H1 (cell line): ENCODE data around the gene FGF5. TPM values are rescaled to one million over a fixed set of nuclear protein-coding genes. Genes with fewer than 3 reads are reported as not detected.
A peak's percentile ranks its signal among the peaks of the same experiment; 100 is the strongest.

Experiments used
- CTCF ChIA-PET: fragments of 300-600 bp; sonication (Branson Sonifier 250); formaldehyde crosslinking; loops from one replicate; lab custom pipeline; 2021; ENCODE audit not compliant: partially characterized antibody; lab: Charles Lee
- POLR2A ChIA-PET: fragments of 300-600 bp; sonication (Branson Sonifier 250); formaldehyde crosslinking; loops from one replicate; lab custom pipeline; 2021; ENCODE audit warnings: inconsistent platforms; ENCODE audit not compliant: partially characterized antibody; lab: Charles Lee
- DNase-seq, 2 experiments: peaks; one replicate each; pipeline versions ENCODE4 v3.0.0 to v3.0.0-alpha.2; 2010 to 2022; ENCODE audit warnings: low spot score in 2 of 2, low read depth in 1 of 2, mixed read lengths in 1 of 2
- FAIRE-seq: peaks from 2 replicates; lab custom pipeline; 2011; peaks lifted over from hg19 to GRCh38; lab: Jason Lieb, UNC
- H2AFZ ChIP-seq: 2 replicates; pipeline ENCODE4 v1.8.1; 2012; ENCODE audit warnings: low read length, inconsistent platforms
- H2AK5ac ChIP-seq: 2 replicates; pipeline ENCODE4 v1.6.1; 2013; ENCODE audit warnings: low read depth, low read length
- H2BK120ac ChIP-seq: replicated peaks from 2 replicates; pipeline ENCODE3; 2013; ENCODE audit warnings: low read depth, low read length, inconsistent platforms
- H2BK12ac ChIP-seq: 2 replicates; pipeline ENCODE4 v1.6.1; 2013; ENCODE audit warnings: low read depth, low read length
- H2BK15ac ChIP-seq: 2 replicates; pipeline ENCODE4 v1.6.1; 2013; ENCODE audit warnings: low read length
- H2BK20ac ChIP-seq: 2 replicates; pipeline ENCODE4 v1.6.1; 2013; ENCODE audit warnings: low read length
- H2BK5ac ChIP-seq: 2 replicates; pipeline ENCODE4 v1.6.1; 2013; ENCODE audit warnings: low read depth, low read length
- H3K14ac ChIP-seq: 2 replicates; pipeline ENCODE4 v1.6.1; 2013; ENCODE audit warnings: inconsistent platforms; ENCODE audit not compliant: insufficient read length
- H3K18ac ChIP-seq: 2 replicates; pipeline ENCODE4 v1.6.1; 2013; ENCODE audit warnings: low read length; ENCODE audit errors: extremely low read depth
- H3K23ac ChIP-seq: 2 replicates; pipeline ENCODE4 v1.6.1; 2013; ENCODE audit warnings: inconsistent platforms; ENCODE audit not compliant: insufficient read length
- H3K23me2 ChIP-seq: 2 replicates; pipeline ENCODE4 v1.6.1; 2013; ENCODE audit warnings: low read depth, low read length
- H3K27ac ChIP-seq: 2 replicates; pipeline ENCODE4 v1.6.1; 2011; ENCODE audit warnings: low read depth, low read length, inconsistent platforms
- H3K27me3 ChIP-seq, 4 experiments: replicated peaks in 1 of 4; 1 replicate in 1 of 4; 2 replicates in 3 of 4; pipeline versions ENCODE4 v1.6.1 to v1.8.1; 2011 to 2013; ENCODE audit warnings: low read length in 3 of 4, mild to moderate bottlenecking in 3 of 4, inconsistent platforms in 2 of 4, mixed read lengths in 2 of 4, moderate library complexity in 1 of 4; ENCODE audit not compliant: control insufficient read depth in 3 of 4, insufficient read depth in 3 of 4; ENCODE audit errors: extremely low read depth in 1 of 4
- H3K36me3 ChIP-seq, 4 experiments: 2 replicates each; pipeline versions ENCODE4 v1.6.1 to v1.8.1; 2011 to 2013; ENCODE audit warnings: mild to moderate bottlenecking in 4 of 4, low read length in 3 of 4, moderate library complexity in 2 of 4, control low read depth in 1 of 4, inconsistent platforms in 1 of 4; ENCODE audit not compliant: insufficient read depth in 4 of 4, control insufficient read depth in 2 of 4
- H3K4ac ChIP-seq: replicated peaks from 2 replicates; pipeline ENCODE3; 2013; ENCODE audit warnings: low read length, low read depth, mixed read lengths, inconsistent platforms; ENCODE audit not compliant: insufficient read length
- H3K4me1 ChIP-seq, 4 experiments: replicated peaks in 1 of 4; 1 replicate in 1 of 4; 2 replicates in 3 of 4; pipeline versions ENCODE4 v1.6.1 to v1.8.1; 2011 to 2013; ENCODE audit warnings: low read length in 3 of 4, inconsistent platforms in 2 of 4, mixed read lengths in 1 of 4; ENCODE audit not compliant: insufficient read depth in 4 of 4, control insufficient read depth in 3 of 4
- H3K4me2 ChIP-seq, 2 experiments: 2 replicates each; pipeline versions ENCODE4 v1.6.1 to v1.8.1; 2011 to 2013; ENCODE audit warnings: low read depth in 2 of 2, low read length in 2 of 2, control low read depth in 1 of 2, inconsistent platforms in 1 of 2, mild to moderate bottlenecking in 1 of 2; ENCODE audit not compliant: insufficient read depth in 1 of 2
- H3K4me3 ChIP-seq, 4 experiments: fragments of 200-600, 300-600 bp in 1 of 4; sonication (generic), shearing (Covaris generic), sonication (Bioruptor Twin) in 1 of 4; 2 replicates each; pipeline versions ENCODE4 v1.5.1 to v1.8.1; 2011 to 2016; ENCODE audit warnings: low read length in 4 of 4, low read depth in 3 of 4, control low read depth in 2 of 4, inconsistent platforms in 2 of 4, mild to moderate bottlenecking in 2 of 4, mixed read lengths in 1 of 4, moderate library complexity in 1 of 4; ENCODE audit not compliant: insufficient read depth in 2 of 4; ENCODE audit errors: extremely low read depth in 1 of 4
- H3K56ac ChIP-seq: replicated peaks from 2 replicates; pipeline ENCODE3; 2013; ENCODE audit warnings: low read depth, mild to moderate bottlenecking, mixed read lengths, low read length, inconsistent platforms; ENCODE audit not compliant: insufficient read length
- H3K79me1 ChIP-seq: 2 replicates; pipeline ENCODE4 v1.6.1; 2013; ENCODE audit warnings: low read depth, low read length, control low read depth
- H3K79me2 ChIP-seq, 2 experiments: 2 replicates each; pipeline versions ENCODE4 v1.6.1 to v1.8.1; 2012 to 2013; ENCODE audit warnings: low read length in 2 of 2, mild to moderate bottlenecking in 2 of 2, inconsistent platforms in 1 of 2; ENCODE audit not compliant: insufficient read depth in 2 of 2, control insufficient read depth in 1 of 2
- H3K9ac ChIP-seq, 4 experiments: replicated peaks in 1 of 4; 1 replicate in 1 of 4; 2 replicates in 3 of 4; pipeline versions ENCODE4 v1.6.1 to v1.8.1; 2011 to 2013; ENCODE audit warnings: low read depth in 3 of 4, low read length in 3 of 4, control low read depth in 2 of 4, mild to moderate bottlenecking in 2 of 4, moderate library complexity in 2 of 4, inconsistent platforms in 1 of 4; ENCODE audit errors: extremely low read depth in 1 of 4
- H3K9me3 ChIP-seq, 2 experiments: 2 replicates each; pipeline versions ENCODE4 v1.6.1 to v1.8.1; 2012 to 2013; ENCODE audit warnings: mild to moderate bottlenecking in 2 of 2, moderate library complexity in 2 of 2, control low read depth in 1 of 2, inconsistent platforms in 1 of 2, low read depth in 1 of 2, low read length in 1 of 2, mixed read lengths in 1 of 2; ENCODE audit not compliant: insufficient read depth in 2 of 2
- H4K20me1 ChIP-seq, 2 experiments: replicated peaks in 1 of 2; 2 replicates each; pipeline versions ENCODE3 to v1.8.1; 2011 to 2013; ENCODE audit warnings: inconsistent platforms in 2 of 2, low read length in 2 of 2, mild to moderate bottlenecking in 1 of 2; ENCODE audit not compliant: insufficient read depth in 2 of 2, control insufficient read depth in 1 of 2
- H4K5ac ChIP-seq: 2 replicates; pipeline ENCODE4 v1.6.1; 2013; ENCODE audit warnings: low read length, low read depth, mixed read lengths, inconsistent platforms; ENCODE audit not compliant: insufficient read length
- H4K8ac ChIP-seq: 2 replicates; pipeline ENCODE4 v1.8.0; 2013; ENCODE audit warnings: mild to moderate bottlenecking, moderate library complexity, low read length, inconsistent platforms; ENCODE audit not compliant: insufficient read depth; ENCODE audit errors: extremely low read depth
- H4K91ac ChIP-seq: replicated peaks from 2 replicates; pipeline ENCODE3; 2013; ENCODE audit warnings: low read length, mixed read lengths, inconsistent platforms; ENCODE audit not compliant: insufficient read length
- BACH1 ChIP-seq: IDR thresholded peaks from 2 replicates; pipeline ENCODE4 v1.6.1; 2012; ENCODE audit warnings: low read length, improper control_type of control experiment
- CTBP2 ChIP-seq: IDR thresholded peaks from 2 replicates; pipeline ENCODE4 v1.7.0; 2011; ENCODE audit warnings: borderline replicate concordance, mild to moderate bottlenecking, moderate library complexity, mixed read lengths, low read length; ENCODE audit not compliant: insufficient read depth, insufficient read length
- CTCF ChIP-seq, 3 experiments: IDR thresholded peaks; 1 replicate in 2 of 3; 2 replicates in 1 of 3; pipeline versions ENCODE4 v1.5.1 to v1.6.1; 2011; ENCODE audit warnings: low read length in 3 of 3, mild to moderate bottlenecking in 3 of 3, inconsistent platforms in 2 of 3, low read depth in 1 of 3, moderate library complexity in 1 of 3; ENCODE audit not compliant: insufficient read depth in 1 of 3; ENCODE audit errors: control extremely low read depth in 1 of 3
- EGR1 ChIP-seq: IDR thresholded peaks from 2 replicates; pipeline ENCODE4 v1.6.1; 2011; ENCODE audit warnings: low read depth, low read length, borderline replicate concordance
- HDAC2 ChIP-seq, 2 experiments: fragments of 300-600 bp in 1 of 2; sonication (generic) in 1 of 2; IDR thresholded peaks; 2 replicates each; pipeline ENCODE4 v1.6.1; 2011 to 2012; ENCODE audit warnings: low read depth in 2 of 2, low read length in 2 of 2, mild to moderate bottlenecking in 2 of 2, moderate library complexity in 2 of 2, borderline replicate concordance in 1 of 2, inconsistent platforms in 1 of 2
- KDM5A ChIP-seq: fragments of 200-600 bp; IDR thresholded peaks from 2 replicates; pipeline ENCODE4 v1.7.1; 2012; ENCODE audit warnings: mild to moderate bottlenecking, low read length, inconsistent platforms, mixed read lengths
- MAFK ChIP-seq: IDR thresholded peaks from 2 replicates; pipeline ENCODE4 v1.6.1; 2012; ENCODE audit warnings: low read depth, mild to moderate bottlenecking, improper control_type of control experiment, low read length
- RAD21 ChIP-seq, 2 experiments: IDR thresholded peaks in 1 of 2; conservative IDR thresholded peaks in 1 of 2; 2 replicates each; pipeline ENCODE4 v1.6.1; 2011; ENCODE audit warnings: low read depth in 2 of 2, low read length in 2 of 2, improper control_type of control experiment in 1 of 2, inconsistent platforms in 1 of 2, mild to moderate bottlenecking in 1 of 2, moderate library complexity in 1 of 2
- RXRA ChIP-seq: IDR thresholded peaks from 2 replicates; pipeline ENCODE4 v1.6.1; 2011; ENCODE audit warnings: low read depth, mild to moderate bottlenecking, low read length, moderate library complexity; ENCODE audit not compliant: insufficient read depth
- SP4 ChIP-seq: IDR thresholded peaks from 2 replicates; pipeline ENCODE4 v1.6.1; 2012; ENCODE audit warnings: low read length, inconsistent platforms
- SRF ChIP-seq: IDR thresholded peaks from 2 replicates; pipeline ENCODE4 v1.6.1; 2011; ENCODE audit warnings: mild to moderate bottlenecking, low read depth, low read length, moderate library complexity
- TAF1 ChIP-seq: IDR thresholded peaks from 2 replicates; pipeline ENCODE4 v1.6.1; 2011; ENCODE audit warnings: mild to moderate bottlenecking, low read depth, low read length
- YY1 ChIP-seq: IDR thresholded peaks from 2 replicates; pipeline ENCODE4 v1.6.1; 2011; ENCODE audit warnings: low read depth, mild to moderate bottlenecking, low read length
- polyA plus RNA-seq, 7 experiments: library from polyadenylated mRNA; depleted of rRNA in 3 of 7; stranded (reverse) in 5 of 7; unstranded in 2 of 7; fragments of >200 nt in 5 of 7; fragments of 200-250 nt in 2 of 7; gene quantifications; 1 replicate in 5 of 7; 2 replicates in 1 of 7; 4 replicates in 1 of 7; pipeline versions ENCODE4 v1.2.1 to v1.2.3, GENCODE V29; 2011 to 2013; ENCODE audit warnings: missing spikeins in 2 of 7, mixed read lengths in 2 of 7
- total RNA-seq: library from RNA; stranded (reverse); fragmentation: NEBNext Ultra II Directional; extraction: Animal tissue kit (Norgen Biotek cat#: 25700); gene quantifications from 2 replicates; pipeline ENCODE4 v1.2.1, GENCODE V29; 2021

Gene FGF5
- total and polyA plus RNA-seq, 2 of the 8 experiments (the other 6 are each of a cell fraction or from before 2014, with no cell fraction given), result not detected

GRCh38 chr4:80322716-80323115 is 56.3 kb downstream of the FGF5 start:
- H3K79me1 ChIP-seq, result no peaks in the 10 kb centered on the region
- H3K14ac ChIP-seq, result no peak overlapping the region
- TF ChIP-seq EGR1, result no peak
- TF ChIP-seq TAF1, result no peak
- no peak for TF ChIP-seq SRF
- peak; percentile 42 to 45 for TF ChIP-seq RAD21 (IDR thresholded peaks at IDR 0.05 in 1 of 2, conservative IDR thresholded peaks at IDR 0.05 in 1 of 2; ENCODE audit: low read depth in 2 of 2, low read length in 2 of 2)
- TF ChIP-seq YY1, result no peak
- TF ChIP-seq BACH1, result no peak
- peak in 1 of 3 experiments; percentile 14; a peak in 1 of 4 replicates for TF ChIP-seq CTCF (IDR thresholded peaks at IDR 0.05; ENCODE audit: control extremely low read depth in 1 of 3, insufficient read depth in 1 of 3, low read depth in 1 of 3, low read length in 3 of 3)
- no peak for TF ChIP-seq HDAC2 (IDR thresholded peaks at IDR 0.05; ENCODE audit: borderline replicate concordance in 1 of 2, low read depth in 2 of 2, low read length in 2 of 2)
- TF ChIP-seq CTBP2, result no peak
- no peak for TF ChIP-seq KDM5A
- TF ChIP-seq SP4, result no peak
- no peak for TF ChIP-seq RXRA
- TF ChIP-seq MAFK, result no peak
- TF ChIP-seq, all 59 proteins: peak for 2
- H4K5ac ChIP-seq, result no peak overlapping the region
- no peak overlapping the region for H4K8ac ChIP-seq
- no peaks in the 10 kb centered on the region for H3K79me2 ChIP-seq
- no peaks in the 10 kb centered on the region for H3K36me3 ChIP-seq
- no peaks in the 10 kb centered on the region for H3K9me3 ChIP-seq
- no peak overlapping the region for H3K4me2 ChIP-seq
- no peak overlapping the region for H2AFZ ChIP-seq
- H3K9ac ChIP-seq, result no peak overlapping the region
- H3K27ac ChIP-seq, result no peak overlapping the region
- no peak for FAIRE-seq
- H3K23ac ChIP-seq, result no peak overlapping the region
- no peak overlapping the region for H3K18ac ChIP-seq
- H2AK5ac ChIP-seq, result no peak overlapping the region
- H3K27me3 ChIP-seq, result no peaks in the 10 kb centered on the region
- H3K4me3 ChIP-seq, result no peak overlapping the region
- no peak overlapping the region for H2BK5ac ChIP-seq
- no peak overlapping the region for H3K56ac ChIP-seq
- ChIA-PET CTCF (interaction anchor here (0.7 to 1.6 kb wide), 9 partner anchors 10 to 120 kb away, joined by 3 to 5 read pairs (median 4); partner anchors contain the start of genes CFAP299 and FGF5), POLR2A (no interaction called here)
- H3K4me1 ChIP-seq, result no peaks in the 10 kb centered on the region
- no peak overlapping the region for H3K4ac ChIP-seq
- H4K91ac ChIP-seq, result no peak overlapping the region
- H2BK12ac ChIP-seq, result no peak overlapping the region
- H2BK20ac ChIP-seq, result no peak overlapping the region
- no peak for DNase-seq
- no peak overlapping the region for H2BK15ac ChIP-seq
- H2BK120ac ChIP-seq, result no peak overlapping the region
- H4K20me1 ChIP-seq, result no peaks in the 10 kb centered on the region
- no peaks in the 10 kb centered on the region for H3K23me2 ChIP-seq
